ENCODE measurements around the gene TUBGCP3.
A peak's percentile ranks its signal among the peaks of the same experiment; 100 is the strongest.

TUBGCP3 gene

DNA sequence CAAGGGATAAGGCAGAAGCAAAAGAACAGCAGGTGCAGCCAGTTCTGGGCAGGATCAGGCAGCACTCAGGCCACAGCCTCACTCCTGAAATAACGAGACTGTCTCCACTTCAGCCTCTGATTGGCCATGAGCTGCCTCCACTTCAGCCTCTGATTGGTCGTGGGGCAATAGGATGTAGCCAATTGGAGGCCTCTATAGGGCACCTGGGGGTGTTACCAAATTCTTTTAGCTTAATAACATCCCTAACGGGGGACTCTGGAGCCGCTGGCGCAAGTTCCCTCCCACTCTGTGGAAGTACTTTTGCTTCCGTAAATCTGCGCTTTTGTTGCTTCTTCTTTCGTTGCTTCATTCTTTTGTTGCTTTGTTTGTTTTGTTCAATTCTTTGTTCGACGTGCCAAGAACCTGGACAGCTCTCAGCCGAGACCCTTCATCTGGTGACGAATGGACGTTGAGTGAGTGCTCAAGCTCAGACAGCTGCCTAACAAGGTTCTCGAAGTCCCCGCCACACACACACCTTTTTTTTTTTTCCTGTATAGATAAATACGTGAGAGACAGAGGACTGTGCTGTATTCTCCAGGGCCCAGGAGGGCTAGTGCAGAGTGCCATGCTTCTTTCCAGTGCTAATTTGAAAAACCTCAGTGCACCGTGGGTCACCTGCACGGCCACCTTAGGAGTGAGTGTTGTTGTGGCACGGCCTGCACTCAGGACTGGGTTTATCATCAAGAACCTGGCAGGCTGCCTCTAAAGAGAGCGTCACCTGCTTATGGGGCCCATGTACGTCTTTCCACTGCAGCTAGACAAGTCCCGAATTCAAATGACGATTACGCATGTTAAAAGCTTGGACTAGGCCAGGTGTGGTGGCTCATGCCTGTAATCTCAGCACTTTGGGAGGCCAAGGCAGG is 32.0 kb upstream of the TUBGCP3 start:
- DNase-seq, result no peak
- in situ Hi-C loops (cut with HindIII; ENCODE audit: low pct_ligation_motif_present, low pct_unique_long_range_greater_than_20kb, low sequenced_read_pairs), result no loop called here

DNA sequence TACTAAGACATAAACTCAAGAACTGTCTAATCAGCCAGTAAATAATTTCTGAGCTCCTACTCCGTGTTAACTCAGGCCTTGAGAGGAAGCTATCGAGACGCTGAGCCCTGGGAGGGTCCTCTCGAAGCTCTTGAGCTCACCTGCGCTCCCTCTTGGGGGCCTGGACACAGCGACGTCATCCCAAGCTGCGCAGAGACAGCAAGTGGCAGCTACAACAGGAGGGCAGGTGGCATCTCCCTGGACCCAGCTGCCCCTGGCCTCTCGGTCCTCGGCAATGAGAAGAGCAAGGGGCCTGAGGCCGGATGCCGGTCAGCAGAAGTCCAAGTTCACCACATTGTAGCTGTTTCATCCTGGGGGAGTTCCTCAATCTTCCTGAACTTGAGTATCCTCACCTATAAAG is 30.5 kb upstream of the TUBGCP3 start:
- in situ Hi-C loops (cut with HindIII; ENCODE audit: low pct_ligation_motif_present, low pct_unique_long_range_greater_than_20kb, low sequenced_read_pairs), result no loop called here
- no peak for DNase-seq

DNA sequence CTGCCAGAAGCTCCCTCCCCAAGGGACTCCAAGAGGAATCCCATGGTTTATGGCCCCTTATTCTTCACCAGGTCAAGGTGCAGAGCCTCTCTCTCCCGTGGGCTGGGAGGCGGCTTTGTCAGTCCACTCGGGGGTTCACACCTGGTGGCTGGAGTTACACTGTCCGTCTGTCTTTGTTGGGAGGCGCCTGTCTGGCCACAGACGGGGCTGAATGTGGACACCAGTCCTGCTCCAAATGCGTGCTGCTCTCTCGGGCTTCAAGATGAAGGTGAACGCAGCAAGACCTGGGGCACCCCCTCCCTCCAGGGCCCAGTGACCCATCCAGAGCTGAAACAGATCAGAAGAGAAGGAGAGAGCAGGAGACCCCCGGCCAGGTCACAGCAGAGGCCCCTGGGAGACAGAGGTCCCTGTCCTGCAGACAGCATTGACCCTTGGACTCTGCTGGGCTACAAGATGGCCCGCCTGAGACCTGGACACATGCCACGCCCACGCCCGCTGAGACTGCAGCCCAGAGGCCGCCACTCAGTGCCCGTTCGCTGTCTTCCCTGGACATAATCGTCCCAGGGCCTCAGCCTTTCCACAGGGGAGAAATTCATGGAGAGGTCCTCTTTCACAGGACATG is 29.9 kb upstream of the TUBGCP3 start:
- in situ Hi-C loops (cut with HindIII; ENCODE audit: low pct_ligation_motif_present, low pct_unique_long_range_greater_than_20kb, low sequenced_read_pairs), result no loop called here
- DNase-seq, result no peak

DNA sequence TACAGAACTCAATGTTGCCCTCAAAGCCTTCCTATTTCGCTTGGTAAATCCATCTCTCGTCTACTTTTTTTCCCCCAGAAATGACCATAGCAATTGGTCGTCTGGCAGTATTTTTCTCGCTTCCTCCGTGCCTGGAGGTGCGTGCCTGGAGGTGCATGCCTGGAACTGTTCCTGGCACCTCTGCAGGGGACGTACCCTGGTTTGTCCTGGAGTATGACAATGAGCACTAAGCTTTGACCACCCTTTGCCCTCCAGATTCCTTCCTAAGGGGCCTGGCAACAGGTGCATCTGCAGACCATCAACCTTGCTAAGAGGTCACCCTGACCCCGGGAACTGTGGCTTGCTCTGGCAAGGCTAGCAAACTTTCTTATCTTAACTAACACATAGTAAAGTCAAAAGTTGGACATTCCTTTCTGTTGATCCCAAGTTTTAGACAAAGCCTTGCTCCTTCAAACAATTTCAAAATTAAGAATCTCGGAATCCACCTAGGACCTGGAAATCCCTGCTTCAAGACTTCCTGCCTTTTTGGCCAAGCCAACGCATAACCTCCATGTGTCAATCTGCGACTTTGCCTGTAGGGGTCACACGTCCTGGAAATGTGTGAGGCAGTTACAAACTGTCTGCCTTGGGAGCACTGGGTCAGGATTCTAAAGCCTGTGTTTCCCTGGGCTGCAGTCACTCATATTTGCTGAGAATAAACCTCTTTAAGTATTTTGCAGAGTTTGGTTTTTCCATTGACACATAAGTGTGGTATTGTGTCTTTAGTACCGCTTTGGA is 28.8 kb upstream of the TUBGCP3 start:
- DNase-seq, result peak; percentile 61
- in situ Hi-C loops (cut with HindIII; ENCODE audit: low pct_ligation_motif_present, low pct_unique_long_range_greater_than_20kb, low sequenced_read_pairs), result no loop called here

DNA sequence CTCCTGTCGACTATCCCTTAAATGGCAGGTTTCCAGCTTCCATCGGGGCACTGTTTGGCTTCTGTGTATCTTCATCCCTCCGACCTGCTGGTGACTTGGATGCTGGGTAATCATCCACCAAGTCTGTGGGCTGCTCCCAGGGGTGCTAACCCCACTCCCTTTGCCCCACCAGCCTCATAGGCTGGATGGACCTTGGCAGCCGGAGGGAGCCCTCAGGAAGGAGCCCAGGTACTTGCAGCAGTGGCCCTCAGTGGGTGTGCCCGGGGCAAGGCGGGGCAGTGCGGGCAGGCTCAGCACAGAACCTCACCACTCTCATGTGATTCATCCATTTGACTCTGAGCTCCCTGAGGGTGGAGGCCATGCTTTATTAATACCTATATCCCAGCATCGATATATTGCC is 27.4 kb upstream of the TUBGCP3 start:
- in situ Hi-C loops (cut with HindIII; ENCODE audit: low pct_ligation_motif_present, low pct_unique_long_range_greater_than_20kb, low sequenced_read_pairs), result no loop called here
- DNase-seq, result no peak

DNA sequence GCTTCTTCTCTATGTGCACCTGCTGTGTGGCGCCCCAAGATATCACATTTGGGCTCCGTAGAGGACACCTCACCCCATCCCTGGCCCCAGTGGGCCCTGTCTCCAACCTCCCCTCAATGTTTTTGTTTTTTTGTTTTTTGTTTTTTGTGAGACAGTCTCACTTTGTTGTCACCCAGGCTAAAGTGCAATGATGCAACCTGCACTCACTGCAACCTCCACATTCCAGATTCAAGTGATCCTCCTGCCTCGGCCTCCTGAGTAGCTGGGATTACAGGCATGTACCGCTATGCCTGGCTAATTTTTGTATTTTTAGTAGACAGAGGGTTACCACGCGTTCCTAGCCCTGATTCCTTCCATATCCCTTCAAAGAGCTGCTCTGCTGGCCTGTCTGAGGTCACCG is 26.9 kb upstream of the TUBGCP3 start:
- in situ Hi-C loops (cut with HindIII; ENCODE audit: low pct_ligation_motif_present, low pct_unique_long_range_greater_than_20kb, low sequenced_read_pairs), result no loop called here
- DNase-seq, result no peak

DNA sequence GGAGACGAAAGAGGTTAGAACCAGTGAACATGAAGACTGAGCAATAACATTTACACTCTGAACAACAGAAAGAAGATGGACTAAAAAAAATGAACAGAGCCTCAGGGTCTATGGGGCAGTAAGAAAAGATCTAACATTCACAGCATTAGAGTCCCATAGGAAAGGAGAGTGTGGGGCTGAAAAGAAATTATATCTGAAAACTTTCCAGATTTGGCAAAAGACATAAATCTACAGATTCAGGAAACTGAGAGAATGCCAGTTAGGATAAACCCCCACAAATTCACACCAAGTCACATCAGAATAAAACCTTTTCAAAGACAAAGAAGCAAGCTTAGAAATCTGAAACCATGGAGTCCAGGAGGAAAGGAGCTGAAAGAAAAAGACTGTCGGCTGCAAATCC is 20.3 kb upstream of the TUBGCP3 start:
- in situ Hi-C loops (cut with HindIII; ENCODE audit: low pct_ligation_motif_present, low pct_unique_long_range_greater_than_20kb, low sequenced_read_pairs), result no loop called here
- no peak for DNase-seq

DNA sequence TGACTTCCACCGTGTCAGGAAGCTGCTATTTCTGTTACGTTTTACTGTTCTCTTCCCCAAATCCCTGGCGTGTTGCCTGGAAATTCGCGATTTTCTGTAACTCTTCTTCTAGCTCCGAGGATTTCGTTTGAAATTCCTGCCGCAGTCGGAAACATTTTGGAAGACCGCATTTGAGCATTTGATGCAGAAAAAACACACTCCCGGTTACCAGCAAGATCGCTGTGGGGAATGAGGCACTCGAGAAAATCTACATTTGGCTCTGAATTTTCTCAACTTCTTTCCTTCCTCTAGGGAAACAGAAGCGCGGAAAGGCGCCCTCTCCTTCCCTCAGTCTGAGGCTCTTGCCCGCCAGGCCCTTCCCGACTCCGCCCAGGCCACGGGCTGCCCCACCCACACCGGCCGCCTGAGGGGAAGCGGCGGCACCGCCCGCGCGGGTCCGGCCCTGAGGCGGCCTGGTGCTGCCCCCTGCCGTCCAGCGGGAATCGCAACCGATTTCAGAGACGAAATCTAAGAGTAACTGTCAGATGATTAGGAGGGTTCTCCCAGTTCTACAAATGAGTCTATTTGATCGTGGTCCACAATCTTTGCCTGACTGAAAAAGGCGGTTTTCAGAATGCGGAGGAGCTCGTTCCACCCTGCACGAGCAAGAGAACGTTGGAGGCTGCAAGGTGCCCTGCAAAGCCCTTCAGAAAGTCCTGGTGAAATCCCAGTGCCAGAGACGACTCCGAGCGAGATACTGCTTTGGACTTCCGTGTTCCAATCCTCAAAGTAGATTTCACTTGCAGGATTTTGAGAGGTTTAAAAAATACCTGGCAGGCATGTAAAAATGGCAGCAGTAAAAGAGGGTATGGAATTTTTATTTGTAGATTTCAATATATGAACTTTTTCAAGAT is 18.4 kb upstream of the TUBGCP3 start:
- in situ Hi-C loops (cut with HindIII; ENCODE audit: low pct_ligation_motif_present, low pct_unique_long_range_greater_than_20kb, low sequenced_read_pairs), result no loop called here

DNA sequence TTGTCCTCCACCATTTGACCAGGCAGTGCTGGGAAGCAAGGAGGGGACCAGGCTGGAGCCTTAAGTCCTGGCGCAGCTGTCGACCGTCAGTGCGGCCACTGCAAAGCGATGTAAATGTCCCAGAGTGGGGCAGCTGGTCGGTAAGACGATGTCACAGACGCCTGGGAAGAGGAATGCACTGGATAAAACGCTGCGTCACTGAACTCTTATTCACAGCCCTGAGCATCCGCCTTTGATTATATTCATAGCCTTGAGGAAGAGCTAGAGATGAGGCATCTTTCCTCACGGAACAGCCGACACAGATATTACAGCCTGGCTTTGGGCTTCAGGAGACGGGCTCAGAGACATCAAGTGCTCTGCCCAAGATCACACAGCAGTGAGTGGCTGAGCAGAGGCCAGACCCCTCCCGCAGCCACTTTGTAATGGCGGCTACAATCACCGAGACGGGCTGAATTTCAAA is 17.6 kb upstream of the TUBGCP3 start:
- in situ Hi-C loops (cut with HindIII; ENCODE audit: low pct_ligation_motif_present, low pct_unique_long_range_greater_than_20kb, low sequenced_read_pairs), result no loop called here
- DNase-seq, result peak; percentile 6

More for the DNA sequence above, 18.4 kb upstream of the TUBGCP3 start:
- peak; percentile 86 for DNase-seq

DNA sequence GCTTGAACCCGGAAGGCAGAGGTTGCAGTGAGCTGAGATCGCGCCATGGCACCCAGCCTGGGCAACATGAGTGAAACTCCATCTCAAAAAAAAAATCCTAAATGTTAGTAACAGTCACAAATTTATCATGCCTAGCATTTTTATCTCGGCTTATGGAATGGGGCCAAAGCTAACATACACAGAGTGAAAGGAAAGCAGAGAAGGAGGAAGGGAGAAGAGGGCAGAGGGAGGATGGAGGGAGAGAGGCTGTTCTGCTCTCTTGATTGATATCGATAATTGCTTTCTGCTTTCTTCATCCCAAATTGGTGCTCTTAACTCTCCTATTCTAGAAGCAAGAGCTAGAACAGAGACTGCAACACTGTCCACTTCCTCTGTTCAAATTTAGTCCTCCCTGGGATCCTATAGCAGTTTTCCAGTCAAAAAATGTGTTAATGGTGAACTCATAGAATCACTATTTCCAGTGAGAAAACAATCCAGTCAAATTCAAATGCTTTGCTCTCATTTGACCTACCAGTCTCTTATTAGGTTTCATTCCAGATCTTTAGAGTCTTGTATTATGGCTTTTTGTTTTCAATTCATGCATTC is 15.8 kb upstream of the TUBGCP3 start:
- in situ Hi-C loops (cut with HindIII; ENCODE audit: low pct_ligation_motif_present, low pct_unique_long_range_greater_than_20kb, low sequenced_read_pairs), result no loop called here
- no peak for DNase-seq

DNA sequence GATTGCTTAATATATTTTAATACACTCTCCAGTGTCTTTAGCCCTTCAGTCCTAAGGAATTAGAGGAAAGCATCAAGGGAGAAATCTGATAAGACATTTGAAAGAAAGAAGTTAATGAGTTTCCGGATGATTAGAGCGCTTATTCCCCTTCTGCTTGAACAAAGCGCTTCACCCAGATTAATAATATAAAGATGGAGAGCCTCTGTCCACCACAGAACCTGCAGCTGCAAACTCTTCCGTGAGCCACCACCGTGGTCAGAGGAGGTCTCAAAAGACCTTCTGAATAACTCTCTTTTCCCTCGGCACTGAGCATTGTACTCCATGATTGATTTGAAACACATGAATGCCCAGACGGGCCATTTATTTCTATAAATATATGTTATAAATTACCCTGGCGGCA is 14.2 kb upstream of the TUBGCP3 start:
- no peak for DNase-seq
- in situ Hi-C loops (cut with HindIII; ENCODE audit: low pct_ligation_motif_present, low pct_unique_long_range_greater_than_20kb, low sequenced_read_pairs), result no loop called here

DNA sequence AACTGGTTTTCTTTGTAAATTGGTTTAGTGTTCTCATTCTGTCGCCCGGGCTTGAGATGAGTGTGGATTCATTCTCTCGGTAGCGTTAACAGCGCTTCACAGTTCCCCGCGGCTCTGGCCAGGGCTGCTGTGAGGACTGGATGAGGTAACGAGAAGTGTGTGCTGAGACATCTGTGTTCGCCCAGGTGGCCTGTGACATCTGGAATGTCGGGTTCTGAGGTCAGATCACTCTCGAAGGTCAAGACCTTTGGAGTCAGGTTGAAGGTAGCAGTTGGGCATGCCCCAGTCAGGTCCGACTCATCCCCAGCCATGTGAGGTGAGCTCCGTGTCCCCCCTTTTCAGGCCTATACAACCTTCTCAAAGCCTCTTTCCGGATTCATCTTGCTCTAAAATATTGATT is 13.4 kb upstream of the TUBGCP3 start:
- in situ Hi-C loops (cut with HindIII; ENCODE audit: low pct_ligation_motif_present, low pct_unique_long_range_greater_than_20kb, low sequenced_read_pairs), result no loop called here
- DNase-seq, result no peak

DNA sequence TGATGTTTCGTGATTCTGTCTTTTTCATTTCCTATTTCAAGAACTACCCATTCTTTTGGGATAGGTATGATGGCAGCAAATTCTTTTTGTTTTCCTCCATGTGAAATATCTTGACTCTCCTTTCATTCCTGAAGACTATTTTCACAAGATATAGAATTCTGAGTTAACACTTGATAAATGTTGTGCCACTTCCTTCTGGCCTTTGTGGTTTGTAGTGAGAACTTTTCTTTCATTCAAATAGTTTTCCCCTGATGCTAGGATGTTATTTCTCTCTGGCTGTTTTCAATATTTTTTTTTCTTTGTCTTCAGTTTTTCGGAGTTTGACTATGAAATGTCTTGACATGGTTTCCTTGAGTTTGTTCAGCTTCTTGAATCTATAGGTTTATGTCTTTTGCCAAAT is 8.3 kb upstream of the TUBGCP3 start:
- in situ Hi-C loops (cut with HindIII; ENCODE audit: low pct_ligation_motif_present, low pct_unique_long_range_greater_than_20kb, low sequenced_read_pairs), result no loop called here
- DNase-seq, result no peak

DNA sequence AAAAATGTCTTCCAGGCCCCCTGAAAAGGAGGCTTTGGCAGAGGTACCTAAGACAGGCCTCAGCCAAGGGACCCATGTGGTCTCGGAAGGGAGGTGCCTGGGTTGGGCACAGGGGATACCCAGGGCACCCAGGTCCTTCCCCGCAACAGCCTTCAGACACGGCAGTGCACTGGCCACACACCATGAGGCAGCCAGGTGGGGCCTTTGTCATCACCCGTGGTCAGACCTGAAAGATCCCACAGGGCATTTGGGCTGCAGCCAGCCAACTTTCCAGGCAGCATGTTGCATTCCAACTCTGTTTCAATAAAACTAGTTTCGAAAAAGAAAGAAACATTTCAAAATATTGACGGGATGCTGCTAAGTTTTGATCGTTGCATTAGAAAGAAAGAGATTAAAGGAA is 4.7 kb upstream of the TUBGCP3 start:
- in situ Hi-C loops (cut with HindIII; ENCODE audit: low pct_ligation_motif_present, low pct_unique_long_range_greater_than_20kb, low sequenced_read_pairs), result no loop called here
- DNase-seq, result no peak

DNA sequence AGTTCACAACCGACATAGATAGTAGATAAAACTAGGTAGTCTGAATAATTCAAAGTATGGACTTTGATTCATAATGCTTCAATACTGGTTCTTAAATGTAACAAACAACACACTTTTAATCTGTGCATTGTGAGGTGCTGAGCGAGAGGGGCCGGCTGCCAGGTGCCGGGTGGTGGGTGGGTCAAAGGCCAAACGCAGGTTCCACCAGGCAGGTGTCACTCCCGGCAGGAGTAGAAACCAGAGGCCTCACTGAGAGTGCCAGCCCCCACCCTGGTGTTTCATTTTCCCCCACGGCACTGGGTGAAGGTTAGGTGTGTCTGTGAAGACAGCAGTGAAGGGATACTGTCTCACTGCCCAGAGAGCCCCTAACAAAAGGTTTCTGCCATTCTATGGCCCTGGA is 4.2 kb upstream of the TUBGCP3 start:
- no peak for DNase-seq
- in situ Hi-C loops (cut with HindIII; ENCODE audit: low pct_ligation_motif_present, low pct_unique_long_range_greater_than_20kb, low sequenced_read_pairs), result no loop called here

DNA sequence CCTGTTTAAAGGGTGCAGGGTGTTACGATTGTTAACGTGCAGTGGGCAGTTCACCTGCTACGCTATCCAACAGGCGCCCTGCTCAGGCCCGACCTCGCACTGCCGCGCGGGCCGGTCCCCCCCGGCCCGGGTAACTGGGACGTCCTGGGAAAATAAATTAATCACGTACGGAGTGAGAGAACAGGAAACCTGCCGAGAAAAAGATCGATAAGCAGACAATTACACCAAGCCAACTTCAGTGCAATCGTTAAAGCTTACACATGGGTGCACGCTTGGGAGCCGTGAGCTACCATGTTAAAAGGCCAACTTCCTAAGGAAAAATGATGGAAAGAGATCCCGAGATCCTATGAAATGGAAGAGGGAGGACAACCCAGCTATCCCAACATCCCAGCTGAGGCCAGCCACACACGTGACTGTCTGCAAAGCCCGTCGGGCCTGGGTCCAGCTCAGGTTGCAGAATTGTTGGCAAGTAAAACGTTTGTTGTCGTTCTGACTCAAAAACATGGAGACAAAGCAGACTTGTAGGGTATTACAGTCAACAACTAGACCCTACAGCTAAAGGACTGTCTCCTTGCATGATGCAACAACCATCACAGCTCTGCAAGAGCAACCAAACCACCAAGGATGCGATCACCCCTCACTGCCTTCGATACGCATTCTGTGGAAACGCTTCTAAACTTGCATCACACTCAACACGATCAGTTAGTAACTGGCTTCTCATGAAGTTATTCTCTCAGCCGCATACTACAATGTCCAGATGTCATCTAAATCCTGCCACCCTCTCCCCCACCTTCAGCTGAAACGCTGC is 741 bp upstream of the TUBGCP3 start:
- in situ Hi-C loops (cut with HindIII; ENCODE audit: low pct_ligation_motif_present, low pct_unique_long_range_greater_than_20kb, low sequenced_read_pairs), result no loop called here
- no peak for DNase-seq

DNA sequence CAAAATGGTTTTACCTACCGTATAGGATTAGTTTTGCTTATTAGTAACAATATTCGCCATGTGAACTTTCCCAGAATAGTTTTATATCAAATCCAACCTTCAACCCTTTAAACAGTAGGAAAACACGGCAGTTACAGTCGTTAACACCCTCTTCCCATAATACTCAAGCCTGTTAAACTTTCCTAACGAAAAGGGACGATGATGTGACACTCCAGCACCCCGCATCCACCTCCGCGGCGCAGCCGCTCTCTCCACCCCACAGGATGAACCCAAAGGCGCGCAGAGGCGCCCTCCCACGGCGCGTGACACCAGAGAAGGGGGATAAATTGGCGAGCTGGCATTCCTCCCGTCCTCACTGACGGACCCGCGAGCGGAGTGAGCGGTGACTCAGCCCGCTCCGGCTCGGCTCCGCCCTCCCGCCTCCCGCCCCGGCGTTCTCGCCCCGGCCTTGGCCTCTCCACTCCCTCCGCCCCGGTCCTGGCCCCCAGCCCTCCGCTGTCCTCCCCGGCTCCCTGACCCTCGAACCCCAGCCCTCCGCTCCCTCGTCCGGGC is 665 bp downstream of the TUBGCP3 start:
- in situ Hi-C loops (cut with HindIII; ENCODE audit: low pct_ligation_motif_present, low pct_unique_long_range_greater_than_20kb, low sequenced_read_pairs), result no loop called here

More for the DNA sequence above, 665 bp downstream of the TUBGCP3 start:
- DNase-seq, result peak; percentile 89

Data from ACHN (cell line).